Measurements from ENCODE around the gene OSBPL1A. TPM values are rescaled to one million over a fixed set of nuclear protein-coding genes. Genes with fewer than 3 reads are reported as not detected.

OSBPL1A gene
- total and polyA plus RNA-seq, 7 donors: 15.2 to 110 (median 71.3) TPM

DNA sequence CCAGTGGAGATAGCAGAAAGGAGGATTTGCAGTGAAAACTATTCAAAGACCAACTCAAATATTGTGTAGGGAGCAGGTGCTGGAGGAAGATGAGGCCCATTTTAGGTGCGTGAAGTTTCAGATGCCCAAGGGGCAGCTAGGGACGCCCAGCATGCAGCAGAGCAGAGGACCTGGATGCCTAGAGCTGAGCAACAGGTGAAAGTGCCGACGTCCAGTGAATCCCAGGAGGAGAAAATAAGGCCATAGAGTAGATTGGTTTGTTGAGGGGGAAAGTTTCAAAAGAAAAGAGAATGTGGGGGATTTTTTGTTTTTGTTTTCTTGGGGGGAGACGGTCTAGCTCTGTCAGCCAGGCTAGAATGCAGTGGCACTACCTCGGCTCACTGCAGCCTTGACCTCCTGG is 53.1 kb downstream of the OSBPL1A start:
- Histone ChIP-seq H3K36me3 (no peaks in the 10 kb centered on the region), H3K9me3 (no peaks in the 10 kb centered on the region), H3K27ac (no peak overlapping the region), H3K4me3 (no peak overlapping the region), H3K27me3 (no peaks in the 10 kb centered on the region), H3K4me1 (no peaks in the 10 kb centered on the region)
- intact Hi-C loops (cut with DNase I): loop anchor here (10.0 kb wide), 1 partner anchor 1470 kb away; no protein-coding TSS in a partner anchor
- DNase-seq: no peak
- TF ChIP-seq POLR2AphosphoS5 (IDR thresholded peaks at IDR 0.05) (no peak), EP300 (IDR thresholded peaks at IDR 0.05) (no peak), POLR2A (IDR thresholded peaks at IDR 0.05) (no peak)
- TF ChIP-seq, protein P1, sequence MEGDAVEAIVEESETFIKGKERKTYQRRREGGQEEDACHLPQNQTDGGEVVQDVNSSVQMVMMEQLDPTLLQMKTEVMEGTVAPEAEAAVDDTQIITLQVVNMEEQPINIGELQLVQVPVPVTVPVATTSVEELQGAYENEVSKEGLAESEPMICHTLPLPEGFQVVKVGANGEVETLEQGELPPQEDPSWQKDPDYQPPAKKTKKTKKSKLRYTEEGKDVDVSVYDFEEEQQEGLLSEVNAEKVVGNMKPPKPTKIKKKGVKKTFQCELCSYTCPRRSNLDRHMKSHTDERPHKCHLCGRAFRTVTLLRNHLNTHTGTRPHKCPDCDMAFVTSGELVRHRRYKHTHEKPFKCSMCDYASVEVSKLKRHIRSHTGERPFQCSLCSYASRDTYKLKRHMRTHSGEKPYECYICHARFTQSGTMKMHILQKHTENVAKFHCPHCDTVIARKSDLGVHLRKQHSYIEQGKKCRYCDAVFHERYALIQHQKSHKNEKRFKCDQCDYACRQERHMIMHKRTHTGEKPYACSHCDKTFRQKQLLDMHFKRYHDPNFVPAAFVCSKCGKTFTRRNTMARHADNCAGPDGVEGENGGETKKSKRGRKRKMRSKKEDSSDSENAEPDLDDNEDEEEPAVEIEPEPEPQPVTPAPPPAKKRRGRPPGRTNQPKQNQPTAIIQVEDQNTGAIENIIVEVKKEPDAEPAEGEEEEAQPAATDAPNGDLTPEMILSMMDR (IDR thresholded peaks at IDR 0.05): no peak
- 96 to 97% methylated on average over 6 of the region's 6 CpGs for WGBS, 2 donors

DNA sequence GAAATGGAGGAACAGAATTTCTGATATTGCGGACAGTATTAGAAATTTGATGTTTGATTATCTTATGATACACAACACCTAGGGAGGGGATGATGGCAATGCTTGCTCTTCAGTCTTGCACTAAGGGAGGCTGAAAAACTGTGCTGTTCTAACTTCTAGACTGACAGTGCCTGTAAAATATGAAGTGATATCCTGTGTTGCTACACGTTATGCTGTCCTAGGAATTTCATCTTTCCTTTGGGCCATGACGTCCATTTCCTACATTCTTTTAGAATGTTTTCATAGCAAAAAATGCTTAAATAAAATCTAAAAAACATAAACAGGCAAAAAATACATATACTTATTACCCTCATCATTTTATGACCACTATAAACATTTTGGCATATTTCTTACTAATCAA is 55.3 kb downstream of the OSBPL1A start:
- TF ChIP-seq POLR2A (IDR thresholded peaks at IDR 0.05) (no peak), EP300 (IDR thresholded peaks at IDR 0.05) (no peak), POLR2AphosphoS5 (IDR thresholded peaks at IDR 0.05) (no peak)
- TF ChIP-seq, protein P1 (IDR thresholded peaks at IDR 0.05): no peak

DNA sequence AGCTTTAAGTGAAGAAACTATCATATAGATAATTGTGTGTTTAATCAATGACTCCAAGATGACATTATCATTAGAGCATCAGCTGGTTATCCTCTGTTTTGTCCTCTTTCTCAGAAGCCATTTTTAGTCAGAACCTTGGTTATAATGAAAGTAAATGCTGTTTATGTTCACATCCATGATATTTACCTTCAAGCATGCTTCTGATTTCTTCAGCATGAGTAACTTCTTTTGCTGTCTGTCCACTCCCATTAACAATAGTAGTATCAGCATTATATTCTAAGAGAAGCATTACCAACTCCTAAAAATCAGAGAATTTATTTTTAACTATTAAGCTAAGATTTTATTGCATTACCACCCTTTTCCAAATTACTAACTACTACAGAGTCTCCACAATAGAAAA is 56.3 kb downstream of the OSBPL1A start:
- TF ChIP-seq POLR2A (IDR thresholded peaks at IDR 0.05) (no peak), EP300 (IDR thresholded peaks at IDR 0.05) (no peak), POLR2AphosphoS5 (IDR thresholded peaks at IDR 0.05) (no peak)
- TF ChIP-seq, protein P1 (IDR thresholded peaks at IDR 0.05): no peak
- no peaks in the 10 kb centered on the region for H3K9me3 ChIP-seq
- H3K27me3 ChIP-seq: no peaks in the 10 kb centered on the region
- no peak for DNase-seq
- intact Hi-C loops (cut with DNase I): loop anchor here (10.0 kb wide), 1 partner anchor 1473 kb away; no protein-coding TSS in a partner anchor
- no peaks in the 10 kb centered on the region for H3K4me1 ChIP-seq
- no peaks in the 10 kb centered on the region for H3K36me3 ChIP-seq
- no peak overlapping the region for H3K4me3 ChIP-seq
- H3K27ac ChIP-seq: no peak overlapping the region

More for the DNA sequence above, 55.3 kb downstream of the OSBPL1A start:
- Histone ChIP-seq H3K9me3 (no peaks in the 10 kb centered on the region), H3K27ac (no peak overlapping the region), H3K27me3 (no peaks in the 10 kb centered on the region), H3K4me3 (no peak overlapping the region), H3K36me3 (no peaks in the 10 kb centered on the region), H3K4me1 (no peaks in the 10 kb centered on the region)
- intact Hi-C loops (cut with DNase I): loop anchor here (10.0 kb wide), 1 partner anchor 1472 kb away; no protein-coding TSS in a partner anchor
- 91 to 93% methylated on average over 3 of the region's 3 CpGs for WGBS, 2 donors
- no peak for DNase-seq

DNA sequence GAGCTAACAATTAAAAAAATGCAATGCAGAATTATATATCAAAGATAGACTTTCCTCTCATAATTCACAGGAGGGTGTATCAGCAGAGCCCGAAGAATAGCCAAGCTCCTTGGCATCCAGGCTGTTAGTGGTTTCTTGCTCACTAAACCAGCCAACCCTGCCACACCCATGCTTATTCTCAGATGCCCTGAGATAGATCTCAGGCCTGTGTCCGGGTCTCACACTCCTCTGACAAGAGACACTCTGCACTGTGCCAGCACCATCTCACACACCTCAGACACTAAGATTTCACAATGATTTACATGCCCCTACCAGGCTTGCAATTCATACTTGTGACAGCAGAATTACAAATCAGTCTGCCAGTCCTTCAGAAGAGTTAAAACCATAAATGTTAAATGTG is 64.5 kb downstream of the OSBPL1A start:
- no peak for DNase-seq
- Histone ChIP-seq H3K27ac (no peak overlapping the region), H3K4me1 (no peaks in the 10 kb centered on the region), H3K36me3 (no peaks in the 10 kb centered on the region), H3K4me3 (no peak overlapping the region), H3K27me3 (no peaks in the 10 kb centered on the region), H3K9me3 (no peaks in the 10 kb centered on the region)
- WGBS, 2 donors: 60 to 89% methylated on average over 2 of the region's 2 CpGs
- TF ChIP-seq POLR2A (IDR thresholded peaks at IDR 0.05) (no peak), POLR2AphosphoS5 (IDR thresholded peaks at IDR 0.05) (no peak), EP300 (IDR thresholded peaks at IDR 0.05) (no peak)
- TF ChIP-seq, protein P1 (IDR thresholded peaks at IDR 0.05): no peak
- intact Hi-C loops (cut with DNase I): no loop called here

DNA sequence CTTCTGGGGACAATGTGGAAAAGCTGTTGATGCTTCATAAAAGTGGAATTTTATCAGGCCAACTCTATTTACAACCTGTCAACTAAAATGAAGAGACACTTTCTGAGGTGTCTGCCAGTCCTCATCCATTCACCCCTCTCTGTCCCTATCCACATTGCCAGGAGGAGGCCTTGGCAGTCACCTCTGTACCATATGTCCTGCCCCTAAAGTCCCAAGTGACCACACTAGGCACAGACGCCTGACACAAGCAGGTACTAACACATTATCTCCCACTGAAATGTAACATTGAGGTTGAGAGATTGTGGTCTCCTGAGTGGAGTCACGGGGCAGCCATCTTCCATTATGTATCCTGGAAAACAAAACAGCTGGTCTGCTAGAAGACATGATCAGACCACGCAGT is 71.4 kb downstream of the OSBPL1A start:
- DNase-seq: no peak
- no peaks in the 10 kb centered on the region for H3K9me3 ChIP-seq
- TF ChIP-seq EP300 (IDR thresholded peaks at IDR 0.05): no peak
- TF ChIP-seq, protein P1 (IDR thresholded peaks at IDR 0.05): no peak
- no peak for TF ChIP-seq POLR2A (IDR thresholded peaks at IDR 0.05)
- no peak for TF ChIP-seq POLR2AphosphoS5 (IDR thresholded peaks at IDR 0.05)
- no peak overlapping the region for H3K27ac ChIP-seq
- no peaks in the 10 kb centered on the region for H3K27me3 ChIP-seq
- WGBS, 2 donors: 93 to 94% methylated on average over 3 of the region's 3 CpGs
- peaks cover 0 to 10% (median 3%) of the 10 kb centered on the region in 4 donors for H3K4me1 ChIP-seq
- H3K36me3 ChIP-seq: no peaks in the 10 kb centered on the region
- H3K4me3 ChIP-seq: no peak overlapping the region
- intact Hi-C loops (cut with DNase I): no loop called here
